ENCODE measurements around the gene NEK6.

NEK6 gene

GRCh38 chr9:124257844-124258606 is at the start of gene NEK6:
TSS of gene NEK6 (plus strand) at chr9:124257949. CDS start at chr9:124301965, 44,016 bp downstream.
- peak; percentile 77 for DNase-seq (ENCODE audit: low read depth)

GRCh38 chr9:124208571-124208970 is 49.2 kb upstream of the NEK6 start:
- DNase-seq (ENCODE audit: low read depth), result no peak

- no peak for DNase-seq (ENCODE audit: low read depth)
Measured at GRCh38 chr9:124209279-124209678, 48.5 kb upstream of the NEK6 start.

- DNase-seq (ENCODE audit: low read depth), result no peak
Measured at GRCh38 chr9:124209774-124210173, 48.0 kb upstream of the NEK6 start.

- DNase-seq (ENCODE audit: low read depth), result no peak
Measured at GRCh38 chr9:124210697-124211096, 47.1 kb upstream of the NEK6 start.

GRCh38 chr9:124212381-124213050 is 45.2 kb upstream of the NEK6 start:
- peak; percentile 79 for DNase-seq (ENCODE audit: low read depth)

- no peak for DNase-seq (ENCODE audit: low read depth)
Measured at GRCh38 chr9:124213396-124213795, 44.4 kb upstream of the NEK6 start.

- no peak for DNase-seq (ENCODE audit: low read depth)
Measured at GRCh38 chr9:124214116-124214515, 43.6 kb upstream of the NEK6 start.

- no peak for DNase-seq (ENCODE audit: low read depth)
Measured at GRCh38 chr9:124214596-124215367, 43.0 kb upstream of the NEK6 start.

GRCh38 chr9:124215368-124215910 is 42.3 kb upstream of the NEK6 start:
- DNase-seq (ENCODE audit: low read depth), result no peak

GRCh38 chr9:124215956-124216355 is 41.8 kb upstream of the NEK6 start:
- DNase-seq (ENCODE audit: low read depth), result no peak

GRCh38 chr9:124216474-124217176 is 41.1 kb upstream of the NEK6 start:
- DNase-seq (ENCODE audit: low read depth), result no peak

GRCh38 chr9:124217836-124218437 is 39.8 kb upstream of the NEK6 start:
- no peak for DNase-seq (ENCODE audit: low read depth)

- peak; percentile 75 for DNase-seq (ENCODE audit: low read depth)
Measured at GRCh38 chr9:124218438-124218982, 39.2 kb upstream of the NEK6 start.

GRCh38 chr9:124218987-124219461 is 38.7 kb upstream of the NEK6 start:
- DNase-seq (ENCODE audit: low read depth), result no peak

GRCh38 chr9:124220946-124221451 is 36.8 kb upstream of the NEK6 start:
- peak; percentile 65 for DNase-seq (ENCODE audit: low read depth)

- DNase-seq (ENCODE audit: low read depth), result no peak
Measured at GRCh38 chr9:124221676-124222075, 36.1 kb upstream of the NEK6 start.

GRCh38 chr9:124222109-124222508 is 35.6 kb upstream of the NEK6 start:
- no peak for DNase-seq (ENCODE audit: low read depth)

GRCh38 chr9:124222918-124223720 is 34.6 kb upstream of the NEK6 start:
- peak; percentile 46 for DNase-seq (ENCODE audit: low read depth)

- DNase-seq (ENCODE audit: low read depth), result no peak
Measured at GRCh38 chr9:124225945-124226344, 31.8 kb upstream of the NEK6 start.
